Neuronal stem cell (in vitro differentiated cells): ENCODE measurements around the gene ZNF197.
"Not testable (repeated sequence)": the region's sequence is repeated elsewhere in the genome, so short reads cannot be mapped to it uniquely, and the experiment has no call there.

Experiments
- DNase-seq: peaks from one replicate; pipeline ENCODE4 v3.0.0-alpha.2; 2013; ENCODE audit warnings: low spot score
- H2AFZ ChIP-seq: one replicate; pipeline ENCODE4 v1.6.1; 2013; ENCODE audit warnings: mild to moderate bottlenecking, low read length, inconsistent platforms
- H2AK5ac ChIP-seq: 2 replicates; pipeline ENCODE4 v1.6.1; 2013; ENCODE audit warnings: low read depth, mild to moderate bottlenecking, inconsistent platforms, low read length, moderate library complexity, mixed read lengths
- H2BK120ac ChIP-seq: 2 replicates; pipeline ENCODE4 v1.6.1; 2013; ENCODE audit warnings: low read depth, mild to moderate bottlenecking, inconsistent platforms, low read length, moderate library complexity, mixed read lengths
- H2BK12ac ChIP-seq: one replicate; pipeline ENCODE4 v1.6.1; 2013; ENCODE audit warnings: low read length, inconsistent platforms
- H2BK15ac ChIP-seq: 2 replicates; pipeline ENCODE4 v1.6.1; 2013; ENCODE audit warnings: mild to moderate bottlenecking, low read length, inconsistent platforms, mixed read lengths
- H2BK5ac ChIP-seq: one replicate; pipeline ENCODE4 v1.6.1; 2013; ENCODE audit warnings: inconsistent platforms, mild to moderate bottlenecking, low read length, moderate library complexity
- H3K14ac ChIP-seq: one replicate; pipeline ENCODE4 v1.6.1; 2013; ENCODE audit warnings: low read length, inconsistent platforms
- H3K18ac ChIP-seq: 2 replicates; pipeline ENCODE4 v1.6.1; 2013; ENCODE audit warnings: low read length, inconsistent platforms
- H3K23ac ChIP-seq: 2 replicates; pipeline ENCODE4 v1.6.1; 2013; ENCODE audit warnings: low read depth, mild to moderate bottlenecking, mixed read lengths, low read length, inconsistent platforms; ENCODE audit not compliant: poor library complexity
- H3K27ac ChIP-seq: replicated peaks from 3 replicates; pipeline ENCODE4 v1.5.1; 2013; ENCODE audit warnings: low read length, inconsistent platforms
- H3K27me3 ChIP-seq, 3 experiments: 2 replicates each; pipeline ENCODE4 v1.6.1; 2013; ENCODE audit warnings: low read length in 3 of 3, mild to moderate bottlenecking in 2 of 3, inconsistent platforms in 1 of 3, low read depth in 1 of 3, mixed read lengths in 1 of 3, moderate library complexity in 1 of 3; ENCODE audit not compliant: control insufficient read depth in 3 of 3, insufficient read depth in 3 of 3
- H3K36me3 ChIP-seq, 2 donors: replicated peaks in 1 of 2; 2 replicates each; pipeline ENCODE4 v1.6.1; 2013; ENCODE audit warnings: low read length in 2 of 2; ENCODE audit not compliant: control insufficient read depth in 2 of 2, insufficient read depth in 2 of 2
- H3K4ac ChIP-seq: 2 replicates; pipeline ENCODE4 v1.6.1; 2013; ENCODE audit warnings: inconsistent platforms, mild to moderate bottlenecking, low read length, moderate library complexity
- H3K4me1 ChIP-seq, 2 donors: 1 replicate in 1 of 2; 2 replicates in 1 of 2; pipeline ENCODE4 v1.6.1; 2013; ENCODE audit warnings: low read length in 2 of 2, low read depth in 1 of 2; ENCODE audit not compliant: control insufficient read depth in 2 of 2, insufficient read depth in 1 of 2
- H3K4me2 ChIP-seq: one replicate; pipeline ENCODE4 v1.6.1; 2013; ENCODE audit warnings: mild to moderate bottlenecking, low read length, inconsistent platforms; ENCODE audit not compliant: insufficient read depth, poor library complexity, severe bottlenecking
- H3K4me3 ChIP-seq, 2 donors: 2 replicates each; pipeline ENCODE4 v1.5.1; 2013; ENCODE audit warnings: low read length in 2 of 2, mild to moderate bottlenecking in 2 of 2, inconsistent platforms in 1 of 2, moderate library complexity in 1 of 2
- H3K79me1 ChIP-seq: one replicate; pipeline ENCODE4 v1.6.1; 2013; ENCODE audit warnings: low read depth, mild to moderate bottlenecking, inconsistent platforms, low read length, moderate library complexity
- H3K9ac ChIP-seq: one replicate; pipeline ENCODE4 v1.6.1; 2013; ENCODE audit warnings: mild to moderate bottlenecking, low read depth, low read length, inconsistent platforms; ENCODE audit not compliant: poor library complexity
- H3K9me3 ChIP-seq, 2 donors: replicated peaks in 1 of 2; 2 replicates each; pipeline versions ENCODE3 to v1.6.1; 2013; ENCODE audit warnings: low read length in 2 of 2, mild to moderate bottlenecking in 2 of 2, inconsistent platforms in 1 of 2, low read depth in 1 of 2, mixed read lengths in 1 of 2, moderate library complexity in 1 of 2; ENCODE audit not compliant: control insufficient read depth in 2 of 2, insufficient read depth in 1 of 2
- H4K8ac ChIP-seq: one replicate; pipeline ENCODE4 v1.6.1; 2013; ENCODE audit warnings: low read depth, mild to moderate bottlenecking, inconsistent platforms, low read length, moderate library complexity
- H4K91ac ChIP-seq: one replicate; pipeline ENCODE4 v1.6.1; 2013; ENCODE audit warnings: low read length, low read depth, mild to moderate bottlenecking, inconsistent platforms; ENCODE audit not compliant: poor library complexity
- WGBS, 2 donors: extraction: QIAGEN DNeasy Blood & Tissue Kit; methylation state at CpG; one replicate each; pipeline ENCODE4 v1.1.7; 2013; ENCODE audit warnings: missing lambda C conversion rate in 2 of 2, mixed read lengths in 1 of 2; ENCODE audit not compliant: insufficient read length in 2 of 2, insufficient replicate concordance in 1 of 2; ENCODE audit errors: extremely low coverage in 2 of 2; 5-methylcytosine and 5-hydroxymethylcytosine counted together

Gene ZNF197

GRCh38 chr3:44669760-44670159, 44.9 kb downstream of the ZNF197 start:
- Histone ChIP-seq H3K4me2 (no peak overlapping the region), H2AK5ac (no peak overlapping the region), H3K4me3 (no peak overlapping the region), H3K79me1 (no peaks in the 10 kb centered on the region), H3K23ac (no peak overlapping the region), H3K27me3 (no peaks in the 10 kb centered on the region), H4K91ac (no peak overlapping the region), H3K36me3 (peaks cover 0 to 3% of the 10 kb centered on the region in 2 donors), H3K9me3 (peaks cover 6 to 9% of the 10 kb centered on the region in 2 donors), H2BK15ac (no peak overlapping the region), H3K18ac (no peak overlapping the region), H3K14ac (peak overlapping the region; percentile 28), H2BK12ac (no peak overlapping the region), H2BK5ac (no peak overlapping the region), H3K27ac (no peak overlapping the region), H3K4me1 (no peaks in the 10 kb centered on the region), H3K9ac (no peak overlapping the region), H2BK120ac (no peak overlapping the region), H4K8ac (no peak overlapping the region), H2AFZ (no peak overlapping the region), H3K4ac (no peak overlapping the region)
- no peak for DNase-seq
- WGBS, 2 donors: no CpG with 5 or more reads among the region's 6 CpGs

DNA sequence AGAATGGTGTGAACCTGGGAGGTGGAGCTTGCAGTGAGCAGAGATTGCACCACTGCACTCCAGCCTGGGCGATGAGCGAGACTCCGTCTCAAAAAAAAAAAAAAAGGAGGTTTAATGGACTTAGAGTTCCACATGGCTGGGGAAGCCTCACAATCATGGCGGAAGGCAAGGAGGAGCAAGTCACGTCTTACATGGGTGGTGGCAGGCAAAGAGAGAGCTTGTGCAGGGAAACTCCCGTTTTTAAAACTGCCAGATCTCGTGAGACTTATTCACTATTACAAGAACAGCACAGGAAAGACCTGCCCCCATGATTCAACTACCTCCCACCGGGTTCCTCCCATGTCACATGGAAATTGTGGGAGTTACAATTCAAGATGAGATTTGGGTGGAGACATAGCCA, 48.6 kb downstream of the ZNF197 start:
- no CpG with 5 or more reads among the region's 8 CpGs for WGBS, 2 donors

DNA sequence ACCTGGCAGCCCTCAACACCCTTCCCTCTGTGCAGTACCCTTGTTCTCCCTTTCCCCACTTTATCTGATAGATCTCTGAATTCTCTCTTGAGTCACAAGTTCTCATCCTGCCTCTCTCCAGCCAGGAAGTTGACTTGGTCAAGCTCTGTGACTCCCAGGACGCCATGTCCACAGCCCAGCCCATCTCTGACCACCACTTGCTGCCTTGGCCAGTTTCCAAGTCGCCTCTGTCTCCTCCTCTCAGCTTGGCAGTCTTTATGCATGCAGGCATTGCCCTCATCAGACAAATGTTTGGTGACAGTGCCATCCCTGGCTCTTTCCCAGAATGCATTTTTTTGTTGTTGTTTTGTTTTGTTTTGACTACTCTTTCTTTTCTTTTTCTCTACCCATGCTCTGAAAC, 49.4 kb downstream of the ZNF197 start:
- Histone ChIP-seq H2BK12ac (no peak overlapping the region), H3K9ac (no peak overlapping the region), H4K8ac (no peak overlapping the region), H3K18ac (no peak overlapping the region), H3K4me1 (no peaks in the 10 kb centered on the region), H2AK5ac (no peak overlapping the region), H2BK5ac (no peak overlapping the region), H3K27ac (no peak overlapping the region), H3K4me2 (no peak overlapping the region), H3K4ac (no peak overlapping the region), H3K27me3 (no peaks in the 10 kb centered on the region), H2AFZ (no peak overlapping the region), H3K79me1 (no peaks in the 10 kb centered on the region), H3K9me3 (peaks cover 9 to 21% of the 10 kb centered on the region in 2 donors), H3K23ac (no peak overlapping the region), H3K36me3 (no peaks in the 10 kb centered on the region), H3K4me3 (peak overlapping the region in 1 of 2 donors; percentile 63), H2BK120ac (no peak overlapping the region), H2BK15ac (no peak overlapping the region), H3K14ac (no peak overlapping the region), H4K91ac (no peak overlapping the region)
- DNase-seq: no peak
- no CpG with 5 or more reads among the region's 2 CpGs for WGBS, 2 donors

More for the DNA sequence above, 48.6 kb downstream of the ZNF197 start:
- peaks cover 3 to 18% of the 10 kb centered on the region in 2 donors for H3K9me3 ChIP-seq
- not testable (repeated sequence) for H3K14ac ChIP-seq, H2AFZ ChIP-seq, H4K8ac ChIP-seq, H3K27ac ChIP-seq, H2BK5ac ChIP-seq, H3K18ac ChIP-seq, H3K23ac ChIP-seq, H3K79me1 ChIP-seq, H3K4me2 ChIP-seq, DNase-seq, H3K4ac ChIP-seq, H3K4me3 ChIP-seq, H3K4me1 ChIP-seq, H2BK15ac ChIP-seq, H3K36me3 ChIP-seq, H2BK12ac ChIP-seq, H3K9ac ChIP-seq, H2AK5ac ChIP-seq, H3K27me3 ChIP-seq, H4K91ac ChIP-seq, H2BK120ac ChIP-seq

- H3K36me3 ChIP-seq: peaks cover 0 to 29% of the 10 kb centered on the region in 2 donors
- no peak overlapping the region for H3K9ac ChIP-seq
- no peak overlapping the region for H3K4me3 ChIP-seq
- peaks cover 29 to 47% of the 10 kb centered on the region in 2 donors for H3K9me3 ChIP-seq
- H3K18ac ChIP-seq: no peak overlapping the region
- no peaks in the 10 kb centered on the region for H3K27me3 ChIP-seq
- no peak overlapping the region for H3K4ac ChIP-seq
- WGBS, 2 donors: no CpG with 5 or more reads among the region's 5 CpGs
- no peak overlapping the region for H2BK120ac ChIP-seq
- H2AK5ac ChIP-seq: no peak overlapping the region
- DNase-seq: no peak
- H3K14ac ChIP-seq: no peak overlapping the region
- H2AFZ ChIP-seq: no peak overlapping the region
- H4K8ac ChIP-seq: no peak overlapping the region
- H2BK15ac ChIP-seq: no peak overlapping the region
- no peaks in the 10 kb centered on the region for H3K4me1 ChIP-seq
- no peak overlapping the region for H4K91ac ChIP-seq
- no peak overlapping the region for H3K23ac ChIP-seq
- H3K4me2 ChIP-seq: no peak overlapping the region
- H2BK12ac ChIP-seq: no peak overlapping the region
- H3K79me1 ChIP-seq: no peaks in the 10 kb centered on the region
- H2BK5ac ChIP-seq: no peak overlapping the region
- no peak overlapping the region for H3K27ac ChIP-seq
Measured at GRCh38 chr3:44678480-44679116, 53.8 kb downstream of the ZNF197 start.
